GM23338 (cell line): ENCODE data around the gene DTD1. TPM values are rescaled to one million over a fixed set of nuclear protein-coding genes. Genes with fewer than 3 reads are reported as not detected.

Experiments used
- ATAC-seq: fragments of 200-7000 bp; cut with Tn5 transposase; 3 replicates; pipeline ENCODE4 v1.9.1; 2020
- DNase-seq: peaks from one replicate; pipeline ENCODE4 v3.0.0-alpha.2; 2015; ENCODE audit warnings: low spot score
- H2AFZ ChIP-seq: fragments of 200-600 bp; sonication (generic); 2 replicates; pipeline ENCODE4 v1.8.0; 2016; ENCODE audit warnings: antibody characterized with exemption, mild to moderate bottlenecking, moderate library complexity
- H3F3A ChIP-seq: fragments of 200-600 bp; sonication (generic); replicated peaks from 2 replicates; pipeline ENCODE4 v1.8.0; 2017; ENCODE audit warnings: antibody characterized with exemption, mixed run types, low read depth
- H3K27ac ChIP-seq: fragments of 200-600 bp; sonication (generic); 2 replicates; pipeline ENCODE4 v1.6.1; 2016; ENCODE audit warnings: low read depth
- H3K27me3 ChIP-seq: fragments of 200-600 bp; sonication (generic); 2 replicates; pipeline ENCODE4 v1.8.0; 2016; ENCODE audit warnings: mild to moderate bottlenecking, mixed run types, moderate library complexity; ENCODE audit not compliant: insufficient read depth
- H3K36me3 ChIP-seq: fragments of 200-600 bp; sonication (generic); 2 replicates; pipeline ENCODE4 v1.8.0; 2016; ENCODE audit warnings: mild to moderate bottlenecking; ENCODE audit not compliant: insufficient read depth
- H3K4me1 ChIP-seq: fragments of 200-600 bp; sonication (generic); 2 replicates; pipeline ENCODE4 v1.8.0; 2016; ENCODE audit warnings: mild to moderate bottlenecking, moderate library complexity; ENCODE audit not compliant: insufficient read depth
- H3K4me2 ChIP-seq: fragments of 200-600 bp; sonication (generic); 2 replicates; pipeline ENCODE4 v1.7.1; 2017; ENCODE audit warnings: mixed run types
- H3K4me3 ChIP-seq: fragments of 200-600 bp; sonication (generic); 2 replicates; pipeline ENCODE4 v1.6.1; 2016; ENCODE audit warnings: mixed run types
- H3K79me2 ChIP-seq: fragments of 200-600 bp; sonication (generic); replicated peaks from 2 replicates; pipeline ENCODE4 v1.8.0; 2017; ENCODE audit warnings: mild to moderate bottlenecking; ENCODE audit not compliant: insufficient read depth
- H3K9me2 ChIP-seq: fragments of 200-600 bp; sonication (generic); 2 replicates; pipeline ENCODE4 v1.8.0; 2017; ENCODE audit not compliant: insufficient read depth
- H4K20me1 ChIP-seq: fragments of 200-600 bp; sonication (generic); replicated peaks from 2 replicates; pipeline ENCODE4 v1.8.0; 2017; ENCODE audit warnings: mild to moderate bottlenecking; ENCODE audit not compliant: insufficient read depth
- H3K27ac Mint-ChIP-seq: 2 replicates; pipeline ENCODE4 v1.8.0; 2020; ENCODE audit warnings: inconsistent platforms, mild to moderate bottlenecking, moderate library complexity, mixed read lengths
- H3K27me3 Mint-ChIP-seq: 3 replicates; pipeline ENCODE4 v1.8.0; 2022; ENCODE audit warnings: low read depth, mild to moderate bottlenecking, moderate library complexity, mixed read lengths, inconsistent platforms; ENCODE audit not compliant: insufficient read depth, poor library complexity
- H3K36me3 Mint-ChIP-seq: 3 replicates; pipeline ENCODE4 v1.8.0; 2021; ENCODE audit warnings: low read depth, mild to moderate bottlenecking, inconsistent platforms, moderate library complexity, mixed read lengths
- H3K4me1 Mint-ChIP-seq: 3 replicates; pipeline ENCODE4 v1.8.0; 2020; ENCODE audit warnings: mild to moderate bottlenecking, inconsistent platforms, mixed read lengths
- H3K4me3 Mint-ChIP-seq: 3 replicates; pipeline ENCODE4 v1.8.0; 2021; ENCODE audit warnings: moderate library complexity, mild to moderate bottlenecking, inconsistent platforms, mixed read lengths
- H3K9me3 Mint-ChIP-seq: 3 replicates; pipeline ENCODE4 v1.8.0; 2020; ENCODE audit warnings: moderate library complexity, mild to moderate bottlenecking, inconsistent platforms, mixed read lengths
- EZH2 ChIP-seq: fragments of 200-600 bp; sonication (generic); IDR thresholded peaks from one replicate; pipeline ENCODE4 v1.8.0; 2017; ENCODE audit warnings: antibody characterized with exemption, mild to moderate bottlenecking, low read depth; ENCODE audit not compliant: unreplicated experiment
- EZH2phosphoT487 ChIP-seq: fragments of 200-600 bp; sonication (generic); IDR thresholded peaks from one replicate; pipeline ENCODE4 v1.8.1; 2018; ENCODE audit warnings: antibody characterized with exemption; ENCODE audit not compliant: unreplicated experiment
- JUNB ChIP-seq: IDR thresholded peaks from one replicate; pipeline ENCODE4 v1.6.1; 2016; ENCODE audit warnings: antibody characterized with exemption; ENCODE audit not compliant: unreplicated experiment
- POLR2AphosphoS5 ChIP-seq: IDR thresholded peaks from 2 replicates; pipeline ENCODE4 v1.6.1; 2016; ENCODE audit warnings: antibody characterized with exemption, low read depth
- ZNF114 ChIP-seq: fragments of 250-450 bp; sonication (Bioruptor Pico); IDR thresholded peaks from 2 replicates; pipeline ENCODE4 v1.5.0; 2020; ENCODE audit warnings: mild to moderate bottlenecking, moderate library complexity
- ZNF331 ChIP-seq: fragments of 250-450 bp; sonication (Bioruptor Pico); IDR thresholded peaks from 2 replicates; pipeline ENCODE4 v1.5.0; 2020; ENCODE audit warnings: low read depth, mild to moderate bottlenecking, moderate library complexity
- polyA plus RNA-seq: library from polyadenylated mRNA; unstranded; fragments of >200 nt; fragmentation: Nextera tagmentation; extraction: Ambion mirVana; gene quantifications from 2 replicates; pipeline ENCODE4 v1.2.1, GENCODE V29; 2016
- total RNA-seq: library from RNA; depleted of rRNA; stranded (reverse); fragments of >200 nt; shearing (Covaris generic); gene quantifications from 2 replicates; pipeline ENCODE4 v1.2.3, GENCODE V29; 2014
- TF ChIP-seq, protein P1 (sequence below): IDR thresholded peaks from one replicate; pipeline ENCODE4 v1.6.1; 2018; ENCODE audit warnings: antibody characterized with exemption; ENCODE audit not compliant: unreplicated experiment

The DTD1 gene
- total and polyA plus RNA-seq, 2 experiments from 2014 or later, result 69.8 to 74.0 TPM

DNA sequence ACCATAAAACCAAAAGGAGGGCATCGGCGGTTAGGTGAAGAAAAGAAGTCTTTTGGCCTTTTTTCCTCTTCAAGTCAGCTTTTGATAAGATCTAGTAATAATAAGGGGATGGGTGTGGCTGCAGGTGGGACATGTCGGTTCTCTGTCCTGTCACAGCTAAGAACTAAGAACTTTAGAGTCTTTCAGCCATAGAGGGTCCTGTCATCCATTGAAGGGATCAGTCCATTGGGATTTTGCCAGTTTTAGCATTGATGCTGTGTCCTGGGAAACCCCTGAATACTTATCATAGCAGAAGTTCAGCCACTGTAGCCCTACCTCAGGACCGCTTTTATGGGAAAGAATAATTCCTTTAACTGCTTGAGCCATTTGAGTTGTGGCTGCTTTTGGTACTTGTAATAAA is 207.5 kb downstream of the DTD1 start:
- Mint-ChIP-seq H3K4me3 (peak overlapping the region; percentile 96; the same call in 2 of the 3 replicates), H3K4me1 (peaks cover 4% of the 10 kb centered on the region; the same call in 2 of the 3 replicates), H3K9me3 (no peaks in the 10 kb centered on the region; the same call in 2 of the 3 replicates), H3K27ac (no peak overlapping the region), H3K36me3 (no peaks in the 10 kb centered on the region), H3K27me3 (peaks cover 10% of the 10 kb centered on the region)
- ATAC-seq, result no peak
- DNase-seq, result no peak
- H3K4me1 ChIP-seq, result peaks cover 4% of the 10 kb centered on the region; the same call in 1 of the 2 replicates
- no peak overlapping the region for H2AFZ ChIP-seq
- 0 out of 2 replicates have a peak, but pooled peaks cover 8% of the 10 kb centered on the region for H3K27me3 ChIP-seq
- H3K9me2 ChIP-seq, result peaks cover 21% of the 10 kb centered on the region; the same call in 1 of the 2 replicates
- no peak overlapping the region for H3K4me3 ChIP-seq
- no peak for TF ChIP-seq ZNF114 (CRISPR knock-in tag)
- no peak for TF ChIP-seq POLR2AphosphoS5
- no peak for TF ChIP-seq ZNF331 (CRISPR knock-in tag)
- H4K20me1 ChIP-seq, result no peaks in the 10 kb centered on the region
- H3F3A ChIP-seq, result no peaks in the 10 kb centered on the region
- H3K36me3 ChIP-seq, result no peaks in the 10 kb centered on the region
- H3K79me2 ChIP-seq, result no peaks in the 10 kb centered on the region
- no peak overlapping the region for H3K27ac ChIP-seq
- no peak overlapping the region for H3K4me2 ChIP-seq

DNA sequence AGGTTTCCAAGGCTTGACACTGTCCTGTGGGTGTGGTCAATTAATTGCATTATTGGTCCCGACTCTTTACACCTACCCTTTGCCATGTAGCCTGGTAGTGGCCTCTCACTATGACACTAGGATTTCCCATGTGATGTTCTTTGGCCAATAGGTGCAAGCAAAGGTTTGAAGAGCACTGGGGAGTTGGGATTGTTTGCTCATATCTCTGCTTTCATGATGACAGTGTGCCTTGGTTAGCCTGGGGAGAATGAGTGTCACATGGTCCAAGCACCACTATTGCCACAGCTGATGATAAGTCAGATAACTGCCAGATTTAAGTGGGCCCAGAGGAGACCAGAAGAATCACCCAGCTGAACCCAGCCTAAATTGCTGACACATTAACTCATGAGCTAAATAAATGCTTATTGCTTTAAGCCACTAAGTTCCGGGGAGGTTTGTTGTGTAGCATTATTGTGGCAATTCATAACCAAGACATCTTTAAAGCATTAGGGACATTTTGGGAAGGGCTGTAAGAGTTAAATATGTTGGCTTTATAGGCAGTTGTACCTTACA is 208.5 kb downstream of the DTD1 start:
- Mint-ChIP-seq H3K27ac (no peak overlapping the region), H3K4me1 (peaks cover 4% of the 10 kb centered on the region; the same call in 2 of the 3 replicates)

More for the DNA sequence above, 208.5 kb downstream of the DTD1 start:
- H3K9me3 Mint-ChIP-seq, result no peaks in the 10 kb centered on the region; the same call in 2 of the 3 replicates
- TF ChIP-seq, protein P1, sequence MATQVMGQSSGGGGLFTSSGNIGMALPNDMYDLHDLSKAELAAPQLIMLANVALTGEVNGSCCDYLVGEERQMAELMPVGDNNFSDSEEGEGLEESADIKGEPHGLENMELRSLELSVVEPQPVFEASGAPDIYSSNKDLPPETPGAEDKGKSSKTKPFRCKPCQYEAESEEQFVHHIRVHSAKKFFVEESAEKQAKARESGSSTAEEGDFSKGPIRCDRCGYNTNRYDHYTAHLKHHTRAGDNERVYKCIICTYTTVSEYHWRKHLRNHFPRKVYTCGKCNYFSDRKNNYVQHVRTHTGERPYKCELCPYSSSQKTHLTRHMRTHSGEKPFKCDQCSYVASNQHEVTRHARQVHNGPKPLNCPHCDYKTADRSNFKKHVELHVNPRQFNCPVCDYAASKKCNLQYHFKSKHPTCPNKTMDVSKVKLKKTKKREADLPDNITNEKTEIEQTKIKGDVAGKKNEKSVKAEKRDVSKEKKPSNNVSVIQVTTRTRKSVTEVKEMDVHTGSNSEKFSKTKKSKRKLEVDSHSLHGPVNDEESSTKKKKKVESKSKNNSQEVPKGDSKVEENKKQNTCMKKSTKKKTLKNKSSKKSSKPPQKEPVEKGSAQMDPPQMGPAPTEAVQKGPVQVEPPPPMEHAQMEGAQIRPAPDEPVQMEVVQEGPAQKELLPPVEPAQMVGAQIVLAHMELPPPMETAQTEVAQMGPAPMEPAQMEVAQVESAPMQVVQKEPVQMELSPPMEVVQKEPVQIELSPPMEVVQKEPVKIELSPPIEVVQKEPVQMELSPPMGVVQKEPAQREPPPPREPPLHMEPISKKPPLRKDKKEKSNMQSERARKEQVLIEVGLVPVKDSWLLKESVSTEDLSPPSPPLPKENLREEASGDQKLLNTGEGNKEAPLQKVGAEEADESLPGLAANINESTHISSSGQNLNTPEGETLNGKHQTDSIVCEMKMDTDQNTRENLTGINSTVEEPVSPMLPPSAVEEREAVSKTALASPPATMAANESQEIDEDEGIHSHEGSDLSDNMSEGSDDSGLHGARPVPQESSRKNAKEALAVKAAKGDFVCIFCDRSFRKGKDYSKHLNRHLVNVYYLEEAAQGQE, result no peak
- TF ChIP-seq EZH2, result no peak
- TF ChIP-seq ZNF331 (CRISPR knock-in tag), result peak; percentile 58
- TF ChIP-seq POLR2AphosphoS5, result no peak
- no peak for TF ChIP-seq EZH2phosphoT487
- TF ChIP-seq JUNB, result no peak
- DNase-seq (no peak), ATAC-seq (no peak)
- H3K27me3 Mint-ChIP-seq, result peaks cover 10% of the 10 kb centered on the region
- Histone ChIP-seq H3F3A (no peaks in the 10 kb centered on the region), H3K27me3 (0 out of 2 replicates have a peak, but pooled peaks cover 2% of the 10 kb centered on the region), H3K27ac (no peak overlapping the region), H3K36me3 (no peaks in the 10 kb centered on the region), H3K9me2 (peaks cover 21% of the 10 kb centered on the region; the same call in 1 of the 2 replicates), H3K4me1 (peaks cover 4% of the 10 kb centered on the region; the same call in 1 of the 2 replicates), H3K79me2 (no peaks in the 10 kb centered on the region), H4K20me1 (no peaks in the 10 kb centered on the region), H3K4me2 (no peak overlapping the region), H3K4me3 (no peak overlapping the region), H2AFZ (no peak overlapping the region)
- no peak overlapping the region for H3K4me3 Mint-ChIP-seq
- H3K36me3 Mint-ChIP-seq, result no peaks in the 10 kb centered on the region
